Natural killer cell (primary cell): ENCODE data around the gene DAB2IP. TPM values are rescaled to one million over a fixed set of nuclear protein-coding genes. Genes with fewer than 3 reads are reported as not detected.

ENCODE experiments used
- ATAC-seq, 3 donors: fragments of 150-1000 bp in 2 of 3; fragments of 200-7000 bp in 1 of 3; cut with Tn5 transposase; 1 replicate in 1 of 3; 2 replicates in 2 of 3; pipeline ENCODE4 v1.10.0; 2021; ENCODE audit warnings: mild to moderate bottlenecking in 2 of 3, moderate library complexity in 2 of 3
- DNase-seq, 2 donors: peaks; one replicate each; pipeline versions ENCODE4 v3.0.0 to v3.0.0-alpha.2; 2013 to 2021; ENCODE audit warnings: mixed read lengths in 1 of 2
- H3K27ac ChIP-seq: one replicate; pipeline ENCODE4 v1.5.1; 2013; ENCODE audit warnings: mild to moderate bottlenecking, low read length
- H3K27me3 ChIP-seq: one replicate; pipeline ENCODE4 v1.6.1; 2013; ENCODE audit warnings: low read length; ENCODE audit not compliant: control insufficient read depth, insufficient read depth
- H3K36me3 ChIP-seq: one replicate; pipeline ENCODE4 v1.6.1; 2013; ENCODE audit warnings: low read length; ENCODE audit not compliant: control insufficient read depth, insufficient read depth
- H3K4me1 ChIP-seq: one replicate; pipeline ENCODE4 v1.6.1; 2013; ENCODE audit warnings: low read length; ENCODE audit not compliant: control insufficient read depth, insufficient read depth
- H3K4me3 ChIP-seq: one replicate; pipeline ENCODE4 v1.5.1; 2013; ENCODE audit warnings: low read length
- H3K9me3 ChIP-seq: one replicate; pipeline ENCODE4 v1.6.1; 2013; ENCODE audit warnings: low read length; ENCODE audit not compliant: control insufficient read depth, insufficient read depth
- H3K27ac Mint-ChIP-seq, 2 donors: one replicate each; pipeline ENCODE4 v1.8.0; 2022; ENCODE audit warnings: mild to moderate bottlenecking in 2 of 2, mixed read lengths in 2 of 2, moderate library complexity in 1 of 2
- H3K27me3 Mint-ChIP-seq, 2 donors: one replicate each; pipeline ENCODE4 v1.8.0; 2022; ENCODE audit warnings: low read depth in 2 of 2, mixed read lengths in 2 of 2
- H3K36me3 Mint-ChIP-seq: one replicate; pipeline ENCODE4 v1.8.0; 2022; ENCODE audit warnings: mixed read lengths
- H3K4me1 Mint-ChIP-seq, 2 donors: one replicate each; pipeline ENCODE4 v1.8.0; 2022; ENCODE audit warnings: mixed read lengths in 2 of 2
- H3K4me3 Mint-ChIP-seq: one replicate; pipeline ENCODE4 v1.8.0; 2022; ENCODE audit warnings: mild to moderate bottlenecking, moderate library complexity, mixed read lengths
- H3K9me3 Mint-ChIP-seq, 2 donors: one replicate each; pipeline ENCODE4 v1.8.0; 2022; ENCODE audit warnings: mixed read lengths in 2 of 2
- CTCF ChIP-seq: fragments of 200-600 bp; IDR thresholded peaks from one replicate; pipeline ENCODE4 v1.8.0; 2022; ENCODE audit warnings: antibody characterized with exemption
- WGBS: methylation state at CpG from one replicate; pipeline ENCODE4 v1.1.7; 2013; ENCODE audit warnings: missing lambda C conversion rate; ENCODE audit not compliant: insufficient coverage; 5-methylcytosine and 5-hydroxymethylcytosine counted together
- intact Hi-C: fragments of 100-400 bp; cut with micrococcal nuclease; formaldehyde crosslinking; loops from one replicate; pipeline ENCODE4 v1.14.2; 2022
- total RNA-seq, 4 donors: library from RNA; stranded (reverse); fragments of 120-200 nt in 1 of 4; gene quantifications; one replicate each; pipeline versions ENCODE4 v1.2.3 to v1.2.4, GENCODE V29; 2013 to 2022

Gene DAB2IP
- total RNA-seq, 3 donors from 2014 or later (not counting 1 experiment from before 2014, with no cell fraction given) = 0.19 to 2.5 TPM; not detected in 1

DNA sequence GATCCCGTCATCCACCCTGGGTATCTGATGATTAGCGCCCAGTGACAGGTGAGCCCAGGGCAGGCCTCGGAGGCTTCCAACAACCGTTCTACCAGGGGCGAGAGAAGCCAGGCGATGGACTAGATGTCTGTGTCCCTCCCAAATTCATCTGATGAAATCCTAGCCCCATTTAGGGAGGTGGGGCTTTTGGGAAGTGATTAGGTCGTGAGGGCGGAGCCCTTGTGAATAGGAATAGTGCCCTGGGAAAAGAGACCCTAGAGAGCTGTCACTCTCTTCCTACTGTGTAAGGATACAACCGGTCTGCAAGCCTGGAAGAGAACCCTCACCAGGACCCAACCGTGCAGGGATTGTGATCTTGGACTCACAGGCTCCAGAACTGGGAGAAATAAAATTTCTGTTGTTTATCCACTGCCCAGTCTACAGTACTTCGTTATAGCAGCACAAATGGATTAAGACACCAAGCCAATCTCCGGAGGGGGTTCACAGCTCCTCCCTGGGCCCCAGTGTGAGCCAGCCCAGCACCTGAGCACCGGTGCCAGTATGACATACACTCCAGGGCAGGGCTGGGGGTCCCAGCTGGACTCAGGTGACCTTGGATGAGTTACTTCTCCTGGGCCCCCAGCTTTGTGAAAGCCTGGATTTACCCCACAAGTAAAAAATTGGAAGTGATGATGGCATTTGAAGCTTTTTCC lies 162.2 kb downstream of the DAB2IP start:
- Mint-ChIP-seq H3K4me1 (no peaks in the 10 kb centered on the region), H3K36me3 (no peaks in the 10 kb centered on the region), H3K9me3 (no peaks in the 10 kb centered on the region), H3K27me3 (no peaks in the 10 kb centered on the region), H3K27ac (no peak overlapping the region), H3K4me3 (no peak overlapping the region)
- H3K36me3 ChIP-seq = no peaks in the 10 kb centered on the region
- 88% methylated on average over 13 of the region's 13 CpGs for WGBS
- intact Hi-C loops = no loop called here
- ATAC-seq = no peak
- H3K9me3 ChIP-seq = no peaks in the 10 kb centered on the region
- no peaks in the 10 kb centered on the region for H3K4me1 ChIP-seq
- H3K27me3 ChIP-seq = no peaks in the 10 kb centered on the region
- no peak for TF ChIP-seq CTCF
- no peak overlapping the region for H3K27ac ChIP-seq
- H3K4me3 ChIP-seq = no peak overlapping the region
- no peak for DNase-seq

GRCh38 chr9:121814594-121814993 lies 163.2 kb downstream of the DAB2IP start:
- Histone ChIP-seq H3K27ac (no peak overlapping the region), H3K9me3 (no peaks in the 10 kb centered on the region), H3K27me3 (no peaks in the 10 kb centered on the region), H3K4me1 (no peaks in the 10 kb centered on the region), H3K36me3 (no peaks in the 10 kb centered on the region), H3K4me3 (no peak overlapping the region)
- H3K4me1 Mint-ChIP-seq = no peaks in the 10 kb centered on the region
- WGBS = 91% methylated on average over 11 of the region's 11 CpGs
- intact Hi-C loops = no loop called here
- no peak for DNase-seq
- H3K9me3 Mint-ChIP-seq = no peaks in the 10 kb centered on the region
- no peaks in the 10 kb centered on the region for H3K27me3 Mint-ChIP-seq
- no peaks in the 10 kb centered on the region for H3K36me3 Mint-ChIP-seq
- no peak overlapping the region for H3K4me3 Mint-ChIP-seq
- ATAC-seq = no peak
- no peak overlapping the region for H3K27ac Mint-ChIP-seq
- no peak for TF ChIP-seq CTCF

GRCh38 chr9:121815084-121815483 lies 163.7 kb downstream of the DAB2IP start:
- WGBS = 90% methylated on average over 6 of the region's 6 CpGs
- no peaks in the 10 kb centered on the region for H3K36me3 ChIP-seq
- no peaks in the 10 kb centered on the region for H3K27me3 ChIP-seq
- no peak overlapping the region for H3K27ac ChIP-seq
- no peaks in the 10 kb centered on the region for H3K4me1 ChIP-seq
- H3K9me3 ChIP-seq = no peaks in the 10 kb centered on the region
- DNase-seq (no peak), ATAC-seq (no peak)
- H3K9me3 Mint-ChIP-seq = no peaks in the 10 kb centered on the region
- no peaks in the 10 kb centered on the region for H3K27me3 Mint-ChIP-seq
- no peak overlapping the region for H3K4me3 Mint-ChIP-seq
- H3K27ac Mint-ChIP-seq = no peak overlapping the region
- H3K4me3 ChIP-seq = no peak overlapping the region
- no peaks in the 10 kb centered on the region for H3K4me1 Mint-ChIP-seq
- intact Hi-C loops = no loop called here
- H3K36me3 Mint-ChIP-seq = no peaks in the 10 kb centered on the region
- no peak for TF ChIP-seq CTCF
